Measurements from ENCODE around the gene PDK2. TPM values are rescaled to one million over a fixed set of nuclear protein-coding genes. Genes with fewer than 3 reads are reported as not detected.

The PDK2 gene
- total and polyA plus RNA-seq, 2 of the 4 experiments (the other 2 are of a cell fraction), result 26.7 to 104 TPM

DNA sequence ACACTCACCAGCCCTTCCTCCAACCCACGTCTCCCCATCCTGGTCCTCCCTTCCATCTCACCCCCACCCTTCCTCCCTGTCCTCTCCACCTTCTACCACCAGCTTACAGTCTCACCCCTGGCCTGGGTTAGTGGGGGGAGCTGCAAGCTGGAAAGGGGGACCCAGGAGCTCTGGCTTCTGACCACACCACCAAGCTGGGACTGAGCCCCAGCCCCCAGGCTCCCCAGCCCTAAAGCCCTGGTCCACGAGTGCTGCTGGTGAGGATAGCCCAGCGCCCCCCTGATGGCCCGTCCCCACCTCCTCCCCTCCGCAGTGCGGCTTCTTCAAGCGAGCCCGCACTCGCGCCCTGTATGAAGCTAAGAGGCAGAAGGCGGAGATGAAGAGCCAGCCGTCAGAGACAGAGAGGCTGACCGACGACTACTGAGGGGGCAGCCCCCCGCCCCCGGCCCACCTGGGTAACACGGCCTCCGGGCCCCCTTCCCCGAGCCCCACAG, 7.2 kb upstream of the PDK2 start (continued):
- TF ChIP-seq, protein P1, sequence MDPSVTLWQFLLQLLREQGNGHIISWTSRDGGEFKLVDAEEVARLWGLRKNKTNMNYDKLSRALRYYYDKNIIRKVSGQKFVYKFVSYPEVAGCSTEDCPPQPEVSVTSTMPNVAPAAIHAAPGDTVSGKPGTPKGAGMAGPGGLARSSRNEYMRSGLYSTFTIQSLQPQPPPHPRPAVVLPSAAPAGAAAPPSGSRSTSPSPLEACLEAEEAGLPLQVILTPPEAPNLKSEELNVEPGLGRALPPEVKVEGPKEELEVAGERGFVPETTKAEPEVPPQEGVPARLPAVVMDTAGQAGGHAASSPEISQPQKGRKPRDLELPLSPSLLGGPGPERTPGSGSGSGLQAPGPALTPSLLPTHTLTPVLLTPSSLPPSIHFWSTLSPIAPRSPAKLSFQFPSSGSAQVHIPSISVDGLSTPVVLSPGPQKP (IDR thresholded peaks at IDR 0.05; ENCODE audit: borderline replicate concordance, low read depth, low read length), result no peak
- TF ChIP-seq RFX5 (IDR thresholded peaks at IDR 0.05; ENCODE audit: low read depth, low read length) (no peak), MXI1 (IDR thresholded peaks at IDR 0.05; ENCODE audit: borderline replicate concordance, low read depth, low read length) (no peak), CHD1 (IDR thresholded peaks at IDR 0.05; ENCODE audit: low read depth, low read length) (no peak)
